Fibroblast of lung (primary cell): ENCODE measurements around the gene ZNF366. TPM values are rescaled to one million over a fixed set of nuclear protein-coding genes. Genes with fewer than 3 reads are reported as not detected.

ENCODE experiments used
- DNase-seq, 2 donors: peaks; one replicate each; pipeline versions ENCODE4 v3.0.0 to v3.0.0-alpha.2; 2010; ENCODE audit warnings: low read depth in 2 of 2
- H2AFZ ChIP-seq: 2 replicates; pipeline ENCODE4 v1.5.1; 2012; ENCODE audit warnings: low read length, control low read depth, inconsistent platforms
- H3K27ac ChIP-seq: 2 replicates; pipeline ENCODE4 v1.5.1; 2011; ENCODE audit warnings: low read length, control low read depth; ENCODE audit not compliant: insufficient read depth
- H3K27me3 ChIP-seq: 2 replicates; pipeline ENCODE4 v1.5.1; 2011; ENCODE audit warnings: mild to moderate bottlenecking, low read length; ENCODE audit not compliant: control insufficient read depth, insufficient read depth
- H3K36me3 ChIP-seq: 2 replicates; pipeline ENCODE4 v1.5.1; 2011; ENCODE audit warnings: low read length; ENCODE audit not compliant: control insufficient read depth, insufficient read depth
- H3K4me1 ChIP-seq: 2 replicates; pipeline ENCODE4 v1.5.1; 2011; ENCODE audit warnings: low read length; ENCODE audit not compliant: control insufficient read depth, insufficient read depth; ENCODE audit errors: extremely low read depth
- H3K4me2 ChIP-seq: 2 replicates; pipeline ENCODE4 v1.5.1; 2011; ENCODE audit warnings: low read length, control low read depth; ENCODE audit not compliant: insufficient read depth; ENCODE audit errors: extremely low read depth
- H3K4me3 ChIP-seq, 4 experiments: fragments of 200-600 bp in 1 of 4; sonication (generic) in 1 of 4; replicated peaks in 1 of 4; 2 replicates each; pipeline ENCODE4 v1.5.1; 2011 to 2016; ENCODE audit warnings: low read length in 4 of 4, low read depth in 3 of 4, mild to moderate bottlenecking in 3 of 4, control low read depth in 2 of 4, inconsistent platforms in 1 of 4, mixed read lengths in 1 of 4; ENCODE audit not compliant: insufficient read depth in 1 of 4; ENCODE audit errors: control extremely low read depth in 1 of 4
- H3K79me2 ChIP-seq: 2 replicates; pipeline ENCODE4 v1.5.1; 2012; ENCODE audit warnings: mild to moderate bottlenecking, low read length, inconsistent platforms; ENCODE audit not compliant: control insufficient read depth, insufficient read depth
- H3K9ac ChIP-seq: 2 replicates; pipeline ENCODE4 v1.5.1; 2011; ENCODE audit warnings: mild to moderate bottlenecking, low read length, control low read depth; ENCODE audit not compliant: insufficient read depth
- H3K9me3 ChIP-seq: 2 replicates; pipeline ENCODE4 v1.5.1; 2012; ENCODE audit warnings: low read depth, low read length; ENCODE audit not compliant: control insufficient read depth, insufficient read depth
- H4K20me1 ChIP-seq: 2 replicates; pipeline ENCODE4 v1.5.1; 2011; ENCODE audit warnings: low read length; ENCODE audit not compliant: control insufficient read depth, insufficient read depth; ENCODE audit errors: extremely low read depth
- EZH2 ChIP-seq: IDR thresholded peaks from 2 replicates; pipeline ENCODE4 v1.5.1; 2012; ENCODE audit warnings: low read length, control low read depth, mild to moderate bottlenecking; ENCODE audit errors: missing control alignments
- polyA plus RNA-seq, 2 donors: library from polyadenylated mRNA; depleted of rRNA in 1 of 2; stranded (reverse) in 1 of 2; unstranded in 1 of 2; fragments of >200 nt; gene quantifications; 2 replicates each; pipeline ENCODE4 v1.2.1, GENCODE V29; 2011 to 2012; ENCODE audit warnings: missing spikeins in 1 of 2
- total RNA-seq: library from RNA; depleted of rRNA; stranded (reverse); fragments of >200 nt; gene quantifications from 2 replicates; pipeline ENCODE4 v1.2.1, GENCODE V29; 2014
- TF ChIP-seq, protein P1 (sequence below), 2 donors: IDR thresholded peaks in 1 of 2; conservative IDR thresholded peaks in 1 of 2; 1 replicate in 1 of 2; 2 replicates in 1 of 2; pipeline ENCODE4 v1.5.1; 2011 to 2012; ENCODE audit warnings: low read length in 2 of 2, control low read depth in 1 of 2, inconsistent platforms in 1 of 2, low read depth in 1 of 2, mild to moderate bottlenecking in 1 of 2

Gene ZNF366
- total and polyA plus RNA-seq, 2 donors (not counting 1 experiment from before 2014, with no cell fraction given): not detected

DNA sequence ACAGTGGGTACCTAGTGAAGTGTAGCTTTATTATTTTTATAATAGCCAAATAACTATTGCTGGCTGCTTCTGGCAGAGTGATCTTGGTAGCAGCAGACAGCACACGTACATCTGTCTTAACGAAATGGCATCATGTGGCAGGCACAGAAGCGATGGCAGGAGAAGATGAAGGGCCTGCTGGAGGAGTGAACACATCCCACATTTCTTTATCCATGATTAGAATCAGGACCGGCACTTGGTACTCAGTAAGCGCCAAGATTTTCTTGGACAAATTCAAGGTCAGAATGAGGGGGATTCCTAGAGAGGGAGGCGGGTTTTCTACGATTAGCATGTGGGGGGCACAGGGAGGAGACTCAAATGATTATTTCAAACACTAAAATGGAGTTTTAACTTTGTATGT lies 23.0 kb upstream of the ZNF366 start:
- H3K27me3 ChIP-seq: no peaks in the 10 kb centered on the region
- DNase-seq: no peak
- H3K36me3 ChIP-seq: no peaks in the 10 kb centered on the region
- no peak overlapping the region for H2AFZ ChIP-seq
- TF ChIP-seq EZH2: no peak
- TF ChIP-seq, protein P1, sequence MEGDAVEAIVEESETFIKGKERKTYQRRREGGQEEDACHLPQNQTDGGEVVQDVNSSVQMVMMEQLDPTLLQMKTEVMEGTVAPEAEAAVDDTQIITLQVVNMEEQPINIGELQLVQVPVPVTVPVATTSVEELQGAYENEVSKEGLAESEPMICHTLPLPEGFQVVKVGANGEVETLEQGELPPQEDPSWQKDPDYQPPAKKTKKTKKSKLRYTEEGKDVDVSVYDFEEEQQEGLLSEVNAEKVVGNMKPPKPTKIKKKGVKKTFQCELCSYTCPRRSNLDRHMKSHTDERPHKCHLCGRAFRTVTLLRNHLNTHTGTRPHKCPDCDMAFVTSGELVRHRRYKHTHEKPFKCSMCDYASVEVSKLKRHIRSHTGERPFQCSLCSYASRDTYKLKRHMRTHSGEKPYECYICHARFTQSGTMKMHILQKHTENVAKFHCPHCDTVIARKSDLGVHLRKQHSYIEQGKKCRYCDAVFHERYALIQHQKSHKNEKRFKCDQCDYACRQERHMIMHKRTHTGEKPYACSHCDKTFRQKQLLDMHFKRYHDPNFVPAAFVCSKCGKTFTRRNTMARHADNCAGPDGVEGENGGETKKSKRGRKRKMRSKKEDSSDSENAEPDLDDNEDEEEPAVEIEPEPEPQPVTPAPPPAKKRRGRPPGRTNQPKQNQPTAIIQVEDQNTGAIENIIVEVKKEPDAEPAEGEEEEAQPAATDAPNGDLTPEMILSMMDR (conservative IDR thresholded peaks at IDR 0.05 in 1 of 2, IDR thresholded peaks at IDR 0.05 in 1 of 2; ENCODE audit: low read depth in 1 of 2, low read length in 2 of 2): no peak
- H3K4me2 ChIP-seq: no peak overlapping the region
- no peak overlapping the region for H3K9ac ChIP-seq
- H4K20me1 ChIP-seq: no peaks in the 10 kb centered on the region
- H3K9me3 ChIP-seq: no peaks in the 10 kb centered on the region
- no peak overlapping the region for H3K4me3 ChIP-seq
- no peak overlapping the region for H3K27ac ChIP-seq
- no peaks in the 10 kb centered on the region for H3K79me2 ChIP-seq
- no peaks in the 10 kb centered on the region for H3K4me1 ChIP-seq

DNA sequence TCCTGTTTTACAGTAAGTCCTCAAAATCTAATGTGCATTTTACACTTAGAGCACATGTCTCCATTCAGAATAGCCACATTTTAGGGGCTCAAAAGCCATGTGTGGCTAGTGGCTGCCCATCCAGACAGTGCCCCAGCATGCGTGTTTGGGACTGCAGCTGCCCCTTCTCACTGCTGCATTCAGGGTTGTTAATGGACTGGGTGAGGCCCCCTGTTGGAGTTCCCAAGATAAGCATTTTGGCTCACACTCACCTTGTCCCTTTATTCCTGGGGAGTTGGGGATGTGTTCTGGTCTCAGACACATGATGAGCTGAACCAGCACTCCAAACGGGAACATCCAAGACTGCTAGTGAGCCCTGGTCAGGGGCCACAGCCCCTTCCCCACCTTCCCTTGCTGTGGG lies 22.2 kb upstream of the ZNF366 start:
- H3K9me3 ChIP-seq: no peaks in the 10 kb centered on the region
- H3K79me2 ChIP-seq: no peaks in the 10 kb centered on the region
- H3K4me3 ChIP-seq: no peak overlapping the region
- no peak overlapping the region for H2AFZ ChIP-seq
- no peak overlapping the region for H3K27ac ChIP-seq
- H3K27me3 ChIP-seq: no peaks in the 10 kb centered on the region
- no peaks in the 10 kb centered on the region for H3K36me3 ChIP-seq
- no peak overlapping the region for H3K4me2 ChIP-seq
- H4K20me1 ChIP-seq: no peaks in the 10 kb centered on the region
- no peaks in the 10 kb centered on the region for H3K4me1 ChIP-seq
- H3K9ac ChIP-seq: no peak overlapping the region
- TF ChIP-seq, protein P1 (conservative IDR thresholded peaks at IDR 0.05 in 1 of 2, IDR thresholded peaks at IDR 0.05 in 1 of 2; ENCODE audit: low read depth in 1 of 2, low read length in 2 of 2): no peak
- no peak for TF ChIP-seq EZH2
- DNase-seq: no peak

DNA sequence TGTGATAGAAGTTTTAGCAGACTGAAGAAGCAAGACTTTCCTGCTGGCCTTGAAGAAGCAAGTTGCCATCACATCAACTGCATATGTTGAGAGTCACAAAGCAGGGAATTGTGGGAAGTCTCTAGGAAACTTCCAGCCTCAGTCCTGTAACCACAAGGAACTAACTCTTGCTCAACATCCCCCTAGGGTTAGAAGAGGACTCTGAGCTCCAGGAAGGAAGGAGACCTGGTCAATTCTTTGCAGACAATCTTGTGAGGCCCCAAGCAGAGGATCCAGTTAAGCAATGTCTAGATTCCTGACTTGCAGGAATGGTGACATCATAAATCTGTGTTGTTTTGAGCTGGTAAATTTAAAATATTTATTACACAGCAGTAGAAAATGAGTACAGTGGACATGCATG lies 18.6 kb upstream of the ZNF366 start:
- Histone ChIP-seq H3K27ac (no peak overlapping the region), H3K9ac (no peak overlapping the region), H3K4me3 (no peak overlapping the region), H4K20me1 (no peaks in the 10 kb centered on the region), H2AFZ (peak overlapping the region; percentile 8), H3K4me1 (no peaks in the 10 kb centered on the region), H3K4me2 (no peak overlapping the region), H3K79me2 (no peaks in the 10 kb centered on the region), H3K36me3 (no peaks in the 10 kb centered on the region), H3K27me3 (no peaks in the 10 kb centered on the region), H3K9me3 (no peaks in the 10 kb centered on the region)
- TF ChIP-seq EZH2: no peak
- TF ChIP-seq, protein P1 (conservative IDR thresholded peaks at IDR 0.05 in 1 of 2, IDR thresholded peaks at IDR 0.05 in 1 of 2; ENCODE audit: low read depth in 1 of 2, low read length in 2 of 2): no peak
- peak; percentile 27 to 69 for DNase-seq
